Measurements from ENCODE around the gene DNM1.

Gene DNM1

GRCh38 chr9:128188209-128188608, 15.0 kb upstream of the DNM1 start:
- no peak for DNase-seq (ENCODE audit: low spot score)
- no peak for TF ChIP-seq CTCF (IDR thresholded peaks at IDR 0.05; ENCODE audit: extremely low read depth, missing control alignments)

GRCh38 chr9:128190013-128190412, 13.2 kb upstream of the DNM1 start:
- DNase-seq (ENCODE audit: low spot score), result no peak
- TF ChIP-seq CTCF (IDR thresholded peaks at IDR 0.05; ENCODE audit: extremely low read depth, missing control alignments), result no peak

DNA sequence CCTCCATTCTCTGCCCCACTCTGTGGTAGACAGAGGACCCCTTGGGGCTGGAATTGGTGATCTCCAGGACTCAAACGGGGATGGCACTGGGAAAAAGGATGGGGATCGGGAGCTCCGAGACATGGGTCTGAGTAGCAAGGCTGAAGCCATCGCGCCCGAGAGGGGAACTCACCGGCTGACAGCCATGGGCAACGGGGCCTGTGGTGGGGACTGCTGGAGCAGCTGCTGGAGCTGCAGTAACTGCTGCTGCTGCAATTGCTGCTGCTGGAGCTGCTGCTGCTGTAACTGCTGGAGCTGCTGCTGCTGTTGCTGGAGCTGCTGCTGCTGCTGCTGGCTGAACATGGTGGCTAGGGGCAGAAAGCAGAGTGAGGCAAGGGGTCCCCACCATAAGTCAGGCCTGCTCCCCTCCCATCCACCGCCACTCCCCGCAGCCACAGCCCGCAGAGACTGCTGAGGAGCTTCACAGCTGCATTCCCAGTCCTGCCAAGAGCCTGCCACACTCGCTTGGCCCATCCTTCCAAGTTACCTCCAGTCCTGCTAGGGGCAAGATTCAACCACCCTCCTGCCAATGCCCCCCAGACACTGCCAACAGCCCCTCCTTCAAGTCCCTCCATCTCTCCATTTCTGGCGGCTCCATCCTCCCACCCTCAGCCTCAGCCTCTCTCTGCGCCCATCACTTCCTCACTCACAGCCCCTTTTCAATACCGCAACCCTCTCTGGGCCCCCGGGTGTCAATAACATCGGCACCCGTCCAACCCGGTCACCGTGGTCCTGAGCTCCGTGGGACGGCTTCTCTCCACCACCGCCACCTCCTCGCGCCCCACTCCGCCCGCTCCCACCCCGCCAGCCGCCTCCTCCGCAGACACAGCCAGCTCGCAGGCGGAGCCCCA, 12.4 kb upstream of the DNM1 start:
- no peak for TF ChIP-seq CTCF (IDR thresholded peaks at IDR 0.05; ENCODE audit: extremely low read depth, missing control alignments)
- peak; percentile 52 for DNase-seq (ENCODE audit: low spot score)

GRCh38 chr9:128191406-128192046, 11.7 kb upstream of the DNM1 start, which contains the start of gene CIZ1:
Gene CIZ1, minus strand, starts transcription at chr9:128191572. Its CDS starts 715 bp downstream, at chr9:128190857.
- peak; percentile 95 for TF ChIP-seq CTCF (IDR thresholded peaks at IDR 0.05; ENCODE audit: extremely low read depth, missing control alignments)
- peak; percentile 98 for DNase-seq (ENCODE audit: low spot score)

DNA sequence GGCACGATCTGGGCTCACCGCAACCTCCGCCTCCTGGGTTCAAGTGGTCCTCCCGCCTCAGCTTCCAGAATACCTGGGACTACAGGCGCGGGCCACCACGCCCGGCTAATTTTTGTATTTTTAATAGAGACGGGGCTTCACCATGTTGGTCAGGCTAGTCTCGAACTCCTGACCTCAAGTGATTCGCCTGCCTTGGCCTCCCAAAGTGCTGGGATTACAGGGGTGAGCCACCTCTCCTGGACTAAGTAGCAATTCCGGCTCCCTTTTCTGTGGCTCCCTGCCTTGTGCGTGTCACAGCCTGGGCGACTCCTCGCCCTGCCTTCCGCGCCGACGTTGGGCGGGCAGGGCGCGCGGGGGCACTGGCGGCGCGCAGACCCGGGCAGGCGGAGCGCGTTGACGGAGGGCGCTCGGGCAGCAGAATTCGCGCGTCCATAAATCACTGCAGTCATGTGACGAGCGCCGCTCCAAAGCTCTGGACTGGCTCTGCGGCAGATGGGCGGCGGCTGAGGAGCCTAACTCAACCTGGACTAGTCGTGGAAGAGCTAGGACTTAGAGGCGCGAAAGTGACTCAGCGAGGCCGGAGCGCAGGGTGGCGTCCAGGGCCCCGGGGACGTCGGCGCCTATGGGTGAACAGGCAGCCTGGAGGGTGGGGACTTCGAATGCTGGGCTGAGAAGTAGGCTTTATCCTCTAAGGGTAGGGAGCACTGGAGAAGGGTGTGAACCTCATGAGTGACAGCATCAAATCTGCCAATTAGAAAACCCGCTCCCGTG, 10.4 kb upstream of the DNM1 start:
- TF ChIP-seq CTCF (IDR thresholded peaks at IDR 0.05; ENCODE audit: extremely low read depth, missing control alignments), result peak; percentile 67
- peak; percentile 80 for DNase-seq (ENCODE audit: low spot score)

DNA sequence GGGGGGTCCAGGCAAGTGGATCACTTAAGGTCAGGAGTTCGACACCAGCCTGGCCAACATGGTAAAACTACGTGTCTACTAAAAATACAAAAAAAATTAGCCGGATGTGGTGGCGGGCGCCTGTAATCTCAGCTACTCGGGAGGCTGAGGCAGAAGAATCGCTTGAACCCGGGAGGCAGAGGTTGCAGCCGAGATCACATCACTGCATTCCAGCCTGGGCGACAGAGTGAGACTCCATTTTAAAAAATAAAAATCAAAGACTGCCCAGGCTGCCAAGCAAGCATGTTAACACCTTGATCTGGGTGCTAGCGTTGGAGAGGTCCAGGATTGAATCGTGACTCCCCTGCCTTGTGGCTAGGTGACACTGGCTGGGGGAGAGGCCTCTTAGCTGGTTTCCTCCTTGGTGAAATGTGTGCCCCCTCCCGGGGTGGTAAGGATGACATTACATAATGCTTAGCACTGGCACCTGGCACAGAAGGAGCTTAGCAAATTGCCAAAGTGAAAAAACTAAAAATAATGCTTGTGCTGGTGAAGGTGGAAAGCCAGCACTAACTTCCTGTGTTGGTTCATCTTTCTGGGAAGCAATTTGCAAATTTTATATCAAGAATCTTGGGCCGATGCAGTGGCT, 9.6 kb upstream of the DNM1 start:
- TF ChIP-seq CTCF (IDR thresholded peaks at IDR 0.05; ENCODE audit: extremely low read depth, missing control alignments), result no peak
- no peak for DNase-seq (ENCODE audit: low spot score)

Data from GM20000 (cell line).